T-helper 1 cell treated with Interleukin-12 subunit alpha and Interleukin-12 subunit beta and Interleukin-4 antibody, amounts not matched to agents 30 ng/mL and 1 ng/mL, for 36 hours (primary cell): ENCODE data around the gene ZNF740. TPM values are rescaled to one million over a fixed set of nuclear protein-coding genes. Genes with fewer than 3 reads are reported as not detected.

Source experiments
- intact Hi-C: fragments of 100-400 bp; cut with micrococcal nuclease; formaldehyde crosslinking; loops from one replicate; pipeline ENCODE4 v1.15.1; 2024
- total RNA-seq: library from RNA; stranded (reverse); gene quantifications from 2 replicates; pipeline ENCODE4 v1.2.3, GENCODE V29; 2022

Gene ZNF740
- total RNA-seq, 1 donor from 2014 or later = 51.7 TPM

- intact Hi-C loops = no loop called here
These were observed 61.3 kb downstream of the ZNF740 start for GRCh38 chr12:53241623-53242412.

- intact Hi-C loops = no loop called here
These were observed 63.8 kb downstream of the ZNF740 start for GRCh38 chr12:53244337-53244736.

Other genes with a start within 250 kb of the ZNF740 start
- gene KRT18, start 231.6 kb upstream of the ZNF740 start, total RNA-seq = 0.88 and 1.0 TPM in 2 replicates
- 356 and 374 TPM in 2 replicates for gene EIF4B, start 174.3 kb upstream of the ZNF740 start, total RNA-seq
- gene TNS2, start 130.7 kb upstream of the ZNF740 start, total RNA-seq = 1.7 and 2.5 TPM in 2 replicates
- 33.9 and 35.7 TPM in 2 replicates for gene SPRYD3, start 101.3 kb upstream of the ZNF740 start, total RNA-seq
- not detected in 2 replicates for gene IGFBP6, start 83.1 kb upstream of the ZNF740 start, total RNA-seq
- gene SOAT2, start 77.2 kb upstream of the ZNF740 start, total RNA-seq = not detected in 2 replicates
- 30.7 and 43.6 TPM in 2 replicates for gene CSAD, start 203 bp downstream of the ZNF740 start, total RNA-seq
- gene ITGB7, start 26.5 kb downstream of the ZNF740 start, total RNA-seq = 734 and 751 TPM in 2 replicates
- 56.8 and 62.0 TPM in 2 replicates for gene RARG, start 51.5 kb downstream of the ZNF740 start, total RNA-seq
- 58.2 and 63.4 TPM in 2 replicates for gene ESPL1, start 87.6 kb downstream of the ZNF740 start, total RNA-seq
- 309 and 313 TPM in 2 replicates for gene PFDN5, start 114.8 kb downstream of the ZNF740 start, total RNA-seq
- gene MYG1, start 119.0 kb downstream of the ZNF740 start, total RNA-seq = 53.2 and 57.0 TPM in 2 replicates
- gene AAAS, start 140.9 kb downstream of the ZNF740 start, total RNA-seq = 64.2 and 66.1 TPM in 2 replicates
- gene SP7, start 155.6 kb downstream of the ZNF740 start, total RNA-seq = 0.07 TPM in 1 of 2 replicates, not detected in the other
- gene SP1, start 199.5 kb downstream of the ZNF740 start, total RNA-seq = 75.7 and 78.0 TPM in 2 replicates
- not detected in 2 replicates for gene AMHR2, start 243.1 kb downstream of the ZNF740 start, total RNA-seq